Measurements from ENCODE around the gene SCN10A.

The SCN10A gene

GRCh38 chr3:38690185-38690584, 125.8 kb downstream of the SCN10A start:
- no peak overlapping the region for H3K14ac ChIP-seq (ENCODE audit: low read length in 2 of 2)
- no peak overlapping the region for H2BK15ac ChIP-seq (ENCODE audit: low read depth, poor library complexity, severe bottlenecking)

GRCh38 chr3:38689774-38690173, 126.2 kb downstream of the SCN10A start:
- Histone ChIP-seq H3K14ac (ENCODE audit: low read length in 2 of 2) (no peak overlapping the region), H3K9me3 (ENCODE audit: control insufficient read depth, low read length) (no peaks in the 10 kb centered on the region), H2BK12ac (ENCODE audit: low read length in 2 of 2) (no peak overlapping the region), H3K18ac (ENCODE audit: low read depth in 1 of 2, low read length in 2 of 2) (no peak overlapping the region), H3K4me1 (ENCODE audit: control insufficient read depth, insufficient read depth, low read depth, low read length) (no peaks in the 10 kb centered on the region), H3K4me3 (ENCODE audit: insufficient read depth in 1 of 2, low read depth in 1 of 2, low read length in 2 of 2) (no peak overlapping the region), H3K9ac (ENCODE audit: low read length) (no peak overlapping the region), H4K8ac (ENCODE audit: low read length) (no peak overlapping the region), H3K4ac (ENCODE audit: low read depth in 1 of 2, low read length in 2 of 2) (no peak overlapping the region), H3K23ac (ENCODE audit: low read length in 2 of 2) (no peak overlapping the region), H4K91ac (ENCODE audit: low read length) (no peak overlapping the region), H3K36me3 (ENCODE audit: control insufficient read depth in 1 of 2, insufficient read depth in 2 of 2, low read depth in 1 of 2, low read length in 2 of 2) (no peaks in the 10 kb centered on the region), H2AFZ (ENCODE audit: low read depth, low read length) (no peak overlapping the region), H2AK5ac (ENCODE audit: low read length, severe bottlenecking) (no peak overlapping the region), H2BK15ac (ENCODE audit: low read depth, poor library complexity, severe bottlenecking) (no peak overlapping the region), H2BK120ac (ENCODE audit: low read depth, low read length) (no peak overlapping the region), H3K79me1 (replicated peaks; ENCODE audit: low read length, poor library complexity, severe bottlenecking) (no peaks in the 10 kb centered on the region), H2BK5ac (ENCODE audit: low read depth, low read length, poor library complexity, severe bottlenecking) (no peak overlapping the region), H3K27me3 (ENCODE audit: control insufficient read depth in 1 of 2, insufficient read depth in 1 of 2, low read length in 2 of 2) (peaks cover 0 to 15% of the 10 kb centered on the region in 2 experiments), H3K27ac (ENCODE audit: low read length, poor library complexity, severe bottlenecking) (no peak overlapping the region), H3K4me2 (ENCODE audit: low read length, poor library complexity, severe bottlenecking) (no peak overlapping the region)
- 100% methylated on average over 2 of the region's 3 CpGs for WGBS
- DNase-seq = no peak

More at GRCh38 chr3:38690185-38690584, 125.8 kb downstream of the SCN10A start:
- no peak overlapping the region for H2AFZ ChIP-seq (ENCODE audit: low read depth, low read length)
- no peak overlapping the region for H3K4ac ChIP-seq (ENCODE audit: low read depth in 1 of 2, low read length in 2 of 2)
- no peaks in the 10 kb centered on the region for H3K79me1 ChIP-seq (replicated peaks; ENCODE audit: low read length, poor library complexity, severe bottlenecking)
- H3K27me3 ChIP-seq (ENCODE audit: control insufficient read depth in 1 of 2, insufficient read depth in 1 of 2, low read length in 2 of 2) = peaks cover 0 to 13% of the 10 kb centered on the region in 2 experiments
- H2AK5ac ChIP-seq (ENCODE audit: low read length, severe bottlenecking) = no peak overlapping the region
- H3K4me3 ChIP-seq (ENCODE audit: insufficient read depth in 1 of 2, low read depth in 1 of 2, low read length in 2 of 2) = no peak overlapping the region
- DNase-seq = no peak
- H4K91ac ChIP-seq (ENCODE audit: low read length) = no peak overlapping the region
- H2BK120ac ChIP-seq (ENCODE audit: low read depth, low read length) = no peak overlapping the region
- no peak overlapping the region for H3K9ac ChIP-seq (ENCODE audit: low read length)
- no peak overlapping the region for H3K18ac ChIP-seq (ENCODE audit: low read depth in 1 of 2, low read length in 2 of 2)
- H3K4me2 ChIP-seq (ENCODE audit: low read length, poor library complexity, severe bottlenecking) = no peak overlapping the region
- H3K23ac ChIP-seq (ENCODE audit: low read length in 2 of 2) = no peak overlapping the region
- H3K27ac ChIP-seq (ENCODE audit: low read length, poor library complexity, severe bottlenecking) = no peak overlapping the region
- no peak overlapping the region for H2BK12ac ChIP-seq (ENCODE audit: low read length in 2 of 2)
- H3K9me3 ChIP-seq (ENCODE audit: control insufficient read depth, low read length) = no peaks in the 10 kb centered on the region
- H2BK5ac ChIP-seq (ENCODE audit: low read depth, low read length, poor library complexity, severe bottlenecking) = no peak overlapping the region
- no peaks in the 10 kb centered on the region for H3K4me1 ChIP-seq (ENCODE audit: control insufficient read depth, insufficient read depth, low read depth, low read length)
- no peaks in the 10 kb centered on the region for H3K36me3 ChIP-seq (ENCODE audit: control insufficient read depth in 1 of 2, insufficient read depth in 2 of 2, low read depth in 1 of 2, low read length in 2 of 2)
- WGBS = 94% methylated on average over 2 of the region's 2 CpGs
- H4K8ac ChIP-seq (ENCODE audit: low read length) = no peak overlapping the region

GRCh38 chr3:38689346-38689745, 126.7 kb downstream of the SCN10A start:
- H3K18ac ChIP-seq (ENCODE audit: low read depth in 1 of 2, low read length in 2 of 2) = no peak overlapping the region
- no peak overlapping the region for H3K4ac ChIP-seq (ENCODE audit: low read depth in 1 of 2, low read length in 2 of 2)
- no peak overlapping the region for H3K4me3 ChIP-seq (ENCODE audit: insufficient read depth in 1 of 2, low read depth in 1 of 2, low read length in 2 of 2)
- no peaks in the 10 kb centered on the region for H3K4me1 ChIP-seq (ENCODE audit: control insufficient read depth, insufficient read depth, low read depth, low read length)
- H3K27ac ChIP-seq (ENCODE audit: low read length, poor library complexity, severe bottlenecking) = no peak overlapping the region
- DNase-seq = no peak
- no peaks in the 10 kb centered on the region for H3K79me1 ChIP-seq (replicated peaks; ENCODE audit: low read length, poor library complexity, severe bottlenecking)
- H3K4me2 ChIP-seq (ENCODE audit: low read length, poor library complexity, severe bottlenecking) = no peak overlapping the region
- H2BK120ac ChIP-seq (ENCODE audit: low read depth, low read length) = no peak overlapping the region
- no peak overlapping the region for H3K9ac ChIP-seq (ENCODE audit: low read length)
- H2AFZ ChIP-seq (ENCODE audit: low read depth, low read length) = no peak overlapping the region
- no peak overlapping the region for H4K91ac ChIP-seq (ENCODE audit: low read length)
- 93% methylated on average over 4 of the region's 4 CpGs for WGBS
- no peaks in the 10 kb centered on the region for H3K36me3 ChIP-seq (ENCODE audit: control insufficient read depth in 1 of 2, insufficient read depth in 2 of 2, low read depth in 1 of 2, low read length in 2 of 2)
- peaks cover 0 to 14% of the 10 kb centered on the region in 2 experiments for H3K27me3 ChIP-seq (ENCODE audit: control insufficient read depth in 1 of 2, insufficient read depth in 1 of 2, low read length in 2 of 2)
- H3K23ac ChIP-seq (ENCODE audit: low read length in 2 of 2) = no peak overlapping the region
- H2BK15ac ChIP-seq (ENCODE audit: low read depth, poor library complexity, severe bottlenecking) = no peak overlapping the region
- H2BK12ac ChIP-seq (ENCODE audit: low read length in 2 of 2) = no peak overlapping the region
- no peak overlapping the region for H4K8ac ChIP-seq (ENCODE audit: low read length)
- H3K9me3 ChIP-seq (ENCODE audit: control insufficient read depth, low read length) = no peaks in the 10 kb centered on the region
- H2BK5ac ChIP-seq (ENCODE audit: low read depth, low read length, poor library complexity, severe bottlenecking) = no peak overlapping the region
- no peak overlapping the region for H2AK5ac ChIP-seq (ENCODE audit: low read length, severe bottlenecking)
- H3K14ac ChIP-seq (ENCODE audit: low read length in 2 of 2) = no peak overlapping the region

GRCh38 chr3:38687321-38687720, 128.7 kb downstream of the SCN10A start:
- Histone ChIP-seq H3K4me3 (ENCODE audit: insufficient read depth in 1 of 2, low read depth in 1 of 2, low read length in 2 of 2) (no peak overlapping the region), H3K36me3 (ENCODE audit: control insufficient read depth in 1 of 2, insufficient read depth in 2 of 2, low read depth in 1 of 2, low read length in 2 of 2) (no peaks in the 10 kb centered on the region), H3K9ac (ENCODE audit: low read length) (no peak overlapping the region), H3K23ac (ENCODE audit: low read length in 2 of 2) (no peak overlapping the region), H3K18ac (ENCODE audit: low read depth in 1 of 2, low read length in 2 of 2) (no peak overlapping the region), H3K9me3 (ENCODE audit: control insufficient read depth, low read length) (no peaks in the 10 kb centered on the region), H2BK120ac (ENCODE audit: low read depth, low read length) (no peak overlapping the region), H3K27ac (ENCODE audit: low read length, poor library complexity, severe bottlenecking) (no peak overlapping the region), H2AK5ac (ENCODE audit: low read length, severe bottlenecking) (no peak overlapping the region), H3K79me1 (replicated peaks; ENCODE audit: low read length, poor library complexity, severe bottlenecking) (no peaks in the 10 kb centered on the region), H2BK15ac (ENCODE audit: low read depth, poor library complexity, severe bottlenecking) (no peak overlapping the region), H2BK12ac (ENCODE audit: low read length in 2 of 2) (no peak overlapping the region), H4K8ac (ENCODE audit: low read length) (no peak overlapping the region), H3K4me1 (ENCODE audit: control insufficient read depth, insufficient read depth, low read depth, low read length) (no peaks in the 10 kb centered on the region), H3K14ac (ENCODE audit: low read length in 2 of 2) (no peak overlapping the region), H4K91ac (ENCODE audit: low read length) (no peak overlapping the region), H3K4ac (ENCODE audit: low read depth in 1 of 2, low read length in 2 of 2) (no peak overlapping the region), H2BK5ac (ENCODE audit: low read depth, low read length, poor library complexity, severe bottlenecking) (no peak overlapping the region), H3K27me3 (ENCODE audit: control insufficient read depth in 1 of 2, insufficient read depth in 1 of 2, low read length in 2 of 2) (peaks cover 0 to 25% of the 10 kb centered on the region in 2 experiments), H3K4me2 (ENCODE audit: low read length, poor library complexity, severe bottlenecking) (no peak overlapping the region), H2AFZ (ENCODE audit: low read depth, low read length) (no peak overlapping the region)
- no peak for DNase-seq
- WGBS = 63% methylated on average over 2 of the region's 2 CpGs
